OCI-LY7 (cell line): ENCODE data around the gene MED13. TPM values are rescaled to one million over a fixed set of nuclear protein-coding genes. Genes with fewer than 3 reads are reported as not detected.

Experiments
- BruUV-seq: library from RNA; stranded (reverse); fragments of 400-500 nt; replicated peaks from 2 replicates; lab custom pipeline; 2021; lab: Mats Ljungman, UMichigan
- CTCF ChIA-PET: fragments of 300-600 bp; sonication (Branson Sonifier 250); formaldehyde crosslinking; loops from one replicate; lab custom pipeline; 2022; ENCODE audit warnings: antibody characterized with exemption; ENCODE audit not compliant: unreplicated experiment; lab: Charles Lee
- POLR2A ChIA-PET: fragments of 300-600 bp; sonication (Branson Sonifier 250); formaldehyde crosslinking; loops from one replicate; lab custom pipeline; 2022; ENCODE audit warnings: antibody characterized with exemption; lab: Charles Lee
- DNase-seq: peaks from one replicate; pipeline ENCODE4 v3.0.0-alpha.2; 2015; ENCODE audit warnings: low spot score
- H2AFZ ChIP-seq: fragments of 200-600 bp; sonication (generic), shearing (Covaris generic); 2 replicates; pipeline ENCODE4 v1.6.1; 2014; ENCODE audit warnings: mild to moderate bottlenecking, antibody characterized with exemption, low read length, moderate library complexity
- H3K27ac ChIP-seq: fragments of 200-600 bp; sonication (generic); 2 replicates; pipeline ENCODE4 v1.5.1; 2014; ENCODE audit warnings: mixed run types, low read depth, mild to moderate bottlenecking, moderate library complexity, low read length, inconsistent platforms; ENCODE audit not compliant: poor library complexity, severe bottlenecking
- H3K36me3 ChIP-seq: fragments of 200-600 bp; sonication (generic); 2 replicates; pipeline ENCODE4 v1.6.1; 2014; ENCODE audit warnings: mild to moderate bottlenecking, antibody characterized with exemption, low read length, moderate library complexity, mixed read lengths; ENCODE audit not compliant: insufficient read depth
- H3K4me1 ChIP-seq: fragments of 200-600 bp; sonication (generic); 2 replicates; pipeline ENCODE4 v1.5.1; 2014; ENCODE audit warnings: mild to moderate bottlenecking, low read length; ENCODE audit not compliant: insufficient read depth, poor library complexity, severe bottlenecking
- H3K4me2 ChIP-seq: fragments of 200-600 bp; sonication (generic); 2 replicates; pipeline ENCODE4 v1.6.1; 2014; ENCODE audit warnings: mild to moderate bottlenecking, low read length
- H3K4me3 ChIP-seq: fragments of 200-600 bp; sonication (generic); 2 replicates; pipeline ENCODE4 v1.5.1; 2014; ENCODE audit warnings: mild to moderate bottlenecking, low read depth, low read length; ENCODE audit not compliant: poor library complexity, severe bottlenecking
- H3K79me2 ChIP-seq: fragments of 200-600 bp; sonication (generic); 2 replicates; pipeline ENCODE4 v1.6.1; 2016; ENCODE audit warnings: low read depth, mild to moderate bottlenecking, low read length, moderate library complexity, mixed read lengths; ENCODE audit not compliant: insufficient read depth
- H3K9me2 ChIP-seq: fragments of 200-600 bp; sonication (generic); 2 replicates; pipeline ENCODE4 v1.6.1; 2016; ENCODE audit warnings: mild to moderate bottlenecking, low read length, mixed read lengths; ENCODE audit not compliant: insufficient read depth
- H3K9me3 ChIP-seq: fragments of 200-600 bp; sonication (generic); 2 replicates; pipeline ENCODE4 v1.6.1; 2014; ENCODE audit warnings: mild to moderate bottlenecking, mixed run types, low read length, mixed read lengths
- H4K20me1 ChIP-seq: fragments of 200-600 bp; sonication (generic); 2 replicates; pipeline ENCODE4 v1.6.1; 2014; ENCODE audit warnings: mild to moderate bottlenecking, antibody characterized with exemption, low read length, moderate library complexity, mixed read lengths; ENCODE audit not compliant: insufficient read depth
- EZH2phosphoT487 ChIP-seq: fragments of 200-600 bp; sonication (generic); IDR thresholded peaks from 2 replicates; pipeline ENCODE4 v1.6.1; 2018; ENCODE audit warnings: low read depth, borderline replicate concordance, mild to moderate bottlenecking, mixed run types, antibody characterized with exemption, low read length, moderate library complexity, mixed read lengths
- intact Hi-C: fragments of 100-400 bp; cut with micrococcal nuclease; formaldehyde crosslinking; loops from one replicate; pipeline ENCODE4 v1.10.0; 2022; ENCODE audit not compliant: unreplicated experiment
- total RNA-seq, 2 experiments: library from RNA; depleted of rRNA in 1 of 2; stranded (reverse); fragments of >200 nt in 1 of 2; shearing (Covaris generic) in 1 of 2; gene quantifications; 2 replicates each; pipeline ENCODE4 v1.2.3, GENCODE V29; 2014 to 2022
- TF ChIP-seq, protein P1 (sequence below): fragments of 200-600 bp; sonication (generic); conservative IDR thresholded peaks from 2 replicates; pipeline ENCODE4 v1.5.1; 2014; ENCODE audit warnings: mild to moderate bottlenecking, antibody characterized with exemption, low read length, moderate library complexity, mixed read lengths

MED13 gene
- total RNA-seq, 2 experiments from 2014 or later, result 42.3 to 70.8 TPM

DNA sequence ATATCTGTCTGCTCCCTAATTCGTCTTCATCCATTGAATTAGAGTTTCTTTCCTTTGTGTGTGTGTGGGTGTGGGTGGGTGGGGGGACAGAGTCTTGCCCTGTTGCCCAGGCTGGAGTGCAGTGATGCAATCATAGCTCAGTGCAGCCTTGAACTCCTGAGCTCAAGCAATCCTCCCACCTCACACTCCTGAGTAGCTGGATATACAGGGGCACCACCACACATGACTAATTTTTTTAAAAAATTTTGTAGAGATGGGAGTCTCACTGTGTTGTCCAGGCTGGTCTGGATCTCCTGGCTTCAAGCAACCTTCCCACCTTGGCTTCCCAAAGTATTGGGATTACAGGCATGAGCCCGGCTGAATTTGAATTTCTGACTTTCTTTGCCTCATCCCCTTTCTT lies 34.5 kb upstream of the MED13 start:
- Histone ChIP-seq H2AFZ (no peak overlapping the region), H4K20me1 (no peaks in the 10 kb centered on the region), H3K79me2 (no peaks in the 10 kb centered on the region), H3K4me1 (peaks cover 10% of the 10 kb centered on the region), H3K9me3 (no peaks in the 10 kb centered on the region), H3K4me2 (no peak overlapping the region), H3K36me3 (no peaks in the 10 kb centered on the region), H3K9me2 (no peaks in the 10 kb centered on the region), H3K27ac (no peak overlapping the region), H3K4me3 (no peak overlapping the region)
- CTCF ChIA-PET, result interaction anchor here (0.5 to 0.6 kb wide), 2 partner anchors 13 to 403 kb away, joined by 4 read pairs; no protein-coding TSS in a partner anchor
- no peak for TF ChIP-seq EZH2phosphoT487
- intact Hi-C loops, result no loop called here
- POLR2A ChIA-PET, result interaction anchor here (0.5 to 0.6 kb wide), 2 partner anchors 39 to 1853 kb away, joined by 3 to 4 read pairs; no protein-coding TSS in a partner anchor
- BruUV-seq, result no TSS peak
- DNase-seq, result no peak

DNA sequence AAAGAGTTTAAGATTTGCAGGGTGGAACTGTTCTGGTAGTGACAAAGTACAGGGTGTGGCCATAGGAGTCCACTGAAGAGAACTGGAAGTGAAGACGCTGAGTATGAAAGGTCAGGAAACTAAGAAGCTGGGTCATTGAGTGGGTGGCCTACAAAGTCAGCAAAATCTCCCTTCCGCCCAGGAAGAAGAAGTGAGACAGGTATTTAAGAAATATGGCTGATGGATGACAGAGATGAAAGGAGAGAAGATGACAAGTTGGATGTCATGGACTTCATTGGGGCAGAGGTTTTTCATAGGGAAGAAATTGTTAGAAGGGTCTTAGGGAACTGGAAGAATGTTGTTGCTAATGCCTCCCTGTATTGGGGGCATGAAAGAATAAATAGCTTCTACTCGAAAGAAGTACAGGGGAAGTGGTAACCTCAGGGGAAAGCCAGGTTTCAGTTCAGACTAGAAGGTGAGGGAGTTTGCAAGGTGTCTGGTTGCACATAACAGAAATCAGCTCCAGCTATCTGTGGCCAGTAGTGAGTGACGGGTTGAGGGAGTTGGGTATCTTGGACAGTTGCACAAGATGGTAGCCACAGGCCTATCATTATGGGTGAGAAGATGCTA lies 33.6 kb upstream of the MED13 start:
- 0 out of 2 replicates have a peak overlapping the region, but pooled peaks have one; percentile 26 for H3K4me2 ChIP-seq
- intact Hi-C loops, result no loop called here
- peaks cover 10% of the 10 kb centered on the region for H3K4me1 ChIP-seq
- POLR2A ChIA-PET, result interaction anchor here (0.6 kb wide), 1 partner anchor 1852 kb away, joined by 4 read pairs; no protein-coding TSS in a partner anchor
- TF ChIP-seq, protein P1, sequence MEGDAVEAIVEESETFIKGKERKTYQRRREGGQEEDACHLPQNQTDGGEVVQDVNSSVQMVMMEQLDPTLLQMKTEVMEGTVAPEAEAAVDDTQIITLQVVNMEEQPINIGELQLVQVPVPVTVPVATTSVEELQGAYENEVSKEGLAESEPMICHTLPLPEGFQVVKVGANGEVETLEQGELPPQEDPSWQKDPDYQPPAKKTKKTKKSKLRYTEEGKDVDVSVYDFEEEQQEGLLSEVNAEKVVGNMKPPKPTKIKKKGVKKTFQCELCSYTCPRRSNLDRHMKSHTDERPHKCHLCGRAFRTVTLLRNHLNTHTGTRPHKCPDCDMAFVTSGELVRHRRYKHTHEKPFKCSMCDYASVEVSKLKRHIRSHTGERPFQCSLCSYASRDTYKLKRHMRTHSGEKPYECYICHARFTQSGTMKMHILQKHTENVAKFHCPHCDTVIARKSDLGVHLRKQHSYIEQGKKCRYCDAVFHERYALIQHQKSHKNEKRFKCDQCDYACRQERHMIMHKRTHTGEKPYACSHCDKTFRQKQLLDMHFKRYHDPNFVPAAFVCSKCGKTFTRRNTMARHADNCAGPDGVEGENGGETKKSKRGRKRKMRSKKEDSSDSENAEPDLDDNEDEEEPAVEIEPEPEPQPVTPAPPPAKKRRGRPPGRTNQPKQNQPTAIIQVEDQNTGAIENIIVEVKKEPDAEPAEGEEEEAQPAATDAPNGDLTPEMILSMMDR, result no peak
- no peak for TF ChIP-seq EZH2phosphoT487
- H3K27ac ChIP-seq, result no peak overlapping the region
- no peaks in the 10 kb centered on the region for H3K36me3 ChIP-seq
- peak; percentile 19 for DNase-seq
- no TSS peak for BruUV-seq
- H3K9me3 ChIP-seq, result no peaks in the 10 kb centered on the region
- no peaks in the 10 kb centered on the region for H4K20me1 ChIP-seq
- CTCF ChIA-PET, result interaction anchor here (0.5 to 0.6 kb wide), 2 partner anchors 13 to 402 kb away, joined by 4 read pairs; no protein-coding TSS in a partner anchor
- no peak overlapping the region for H2AFZ ChIP-seq
- H3K79me2 ChIP-seq, result no peaks in the 10 kb centered on the region
- H3K9me2 ChIP-seq, result no peaks in the 10 kb centered on the region
- no peak overlapping the region for H3K4me3 ChIP-seq

DNA sequence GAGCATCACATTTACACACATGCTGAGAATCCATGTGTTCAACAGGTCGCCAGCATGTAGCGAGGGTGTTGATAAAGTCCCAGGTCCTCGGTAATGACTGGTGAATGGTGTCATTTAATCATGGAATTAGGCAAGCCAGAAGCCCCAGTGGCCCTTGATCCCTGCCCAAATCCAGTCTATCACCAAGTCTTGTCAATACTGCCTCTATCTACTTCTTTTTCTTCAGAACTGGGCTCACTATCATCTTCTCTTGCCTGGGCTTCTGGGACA lies 31.3 kb upstream of the MED13 start:
- H3K9me2 ChIP-seq, result no peaks in the 10 kb centered on the region
- H3K9me3 ChIP-seq, result no peaks in the 10 kb centered on the region
- no peak for DNase-seq
- H3K36me3 ChIP-seq, result no peaks in the 10 kb centered on the region
- H3K27ac ChIP-seq, result no peak overlapping the region
- BruUV-seq, result no TSS peak
- intact Hi-C loops, result no loop called here
- H3K4me2 ChIP-seq, result no peak overlapping the region
- CTCF ChIA-PET, result no interaction called here
- no peak overlapping the region for H3K4me3 ChIP-seq
- H3K79me2 ChIP-seq, result no peaks in the 10 kb centered on the region
- no peak overlapping the region for H2AFZ ChIP-seq
- H4K20me1 ChIP-seq, result no peaks in the 10 kb centered on the region
- H3K4me1 ChIP-seq, result peaks cover 10% of the 10 kb centered on the region
- POLR2A ChIA-PET, result no interaction called here
- TF ChIP-seq EZH2phosphoT487, result no peak
- TF ChIP-seq, protein P1, result no peak
